Upper lobe of left lung (tissue), 6 donors: ENCODE measurements around the gene BLM. TPM values are rescaled to one million over a fixed set of nuclear protein-coding genes. Genes with fewer than 3 reads are reported as not detected.

Experiments used
- ATAC-seq, 2 donors: fragments of 200-7000 bp; cut with Tn5 transposase; one replicate each; pipeline ENCODE4 v1.9.1; 2022; ENCODE audit warnings: mild to moderate bottlenecking in 2 of 2, moderate library complexity in 2 of 2; ENCODE audit not compliant: low FRiP score in 2 of 2
- DNase-seq, 2 donors: peaks; one replicate each; pipeline ENCODE4 v3.0.0-alpha.2; 2019 to 2020
- H3K27ac ChIP-seq, 4 donors: fragments of 200-600 bp; sonication (generic); one replicate each; pipeline ENCODE4 v1.5.1; 2016 to 2019
- H3K27me3 ChIP-seq, 4 donors: fragments of 200-600 bp; sonication (generic); one replicate each; pipeline ENCODE4 v1.5.1; 2017 to 2019
- H3K36me3 ChIP-seq, 4 donors: fragments of 200-600 bp; sonication (generic); one replicate each; pipeline ENCODE4 v1.5.1; 2016 to 2019
- H3K4me1 ChIP-seq, 4 donors: fragments of 200-600 bp; sonication (generic); one replicate each; pipeline ENCODE4 v1.5.1; 2018 to 2019
- H3K4me3 ChIP-seq, 4 donors: fragments of 200-600 bp; sonication (generic); one replicate each; pipeline ENCODE4 v1.5.1; 2017 to 2019; ENCODE audit warnings: mild to moderate bottlenecking in 2 of 4, moderate library complexity in 1 of 4
- H3K9me3 ChIP-seq, 4 donors: fragments of 200-600 bp; sonication (generic); one replicate each; pipeline ENCODE4 v1.5.1; 2018 to 2019
- CTCF ChIP-seq, 6 experiments: fragments of 450-650 bp in 4 of 6; fragments of 200-600 bp in 2 of 6; sonication (generic) in 2 of 6; IDR thresholded peaks; one replicate each; pipeline ENCODE4 v1.5.1; 2016 to 2019; ENCODE audit warnings: antibody characterized with exemption in 6 of 6
- EP300 ChIP-seq, 4 donors: sonication (generic); formaldehyde crosslinking; IDR thresholded peaks; one replicate each; pipeline ENCODE4 v1.5.1; 2017; ENCODE audit warnings: antibody characterized with exemption in 4 of 4, control low read depth in 2 of 4
- POLR2A ChIP-seq, 4 donors: fragments of 450-650 bp; IDR thresholded peaks; one replicate each; pipeline ENCODE4 v1.5.1; 2016 to 2017; ENCODE audit warnings: antibody characterized with exemption in 4 of 4, mild to moderate bottlenecking in 2 of 4
- POLR2AphosphoS5 ChIP-seq, 2 donors: sonication (generic); formaldehyde crosslinking; IDR thresholded peaks; one replicate each; pipeline ENCODE4 v1.5.1; 2017; ENCODE audit warnings: antibody characterized with exemption in 2 of 2
- WGBS, 2 donors: methylation state at CpG; one replicate each; pipeline ENCODE4 v1.1.5; 2017 to 2018; 5-methylcytosine and 5-hydroxymethylcytosine counted together
- total RNA-seq, 6 donors: library from RNA; depleted of rRNA in 4 of 6; stranded (reverse); fragments of >200 nt in 4 of 6; gene quantifications; one replicate each; pipeline versions ENCODE4 v1.1.0 to v1.2.1, GENCODE V29; 2016 to 2021
- donor health status: DM: no; HTN: no; CAD: no; lungs with moderate emphysema.
- donor health status: DM: no; HTN: yes; CAD: no; lungs with severe emphysema.

BLM gene
- total RNA-seq, 6 donors from 2014 or later, result 0.76 to 31.4 (median 2.6) TPM

GRCh38 chr15:90790561-90790960 is 73.4 kb downstream of the BLM start:
- TF ChIP-seq CTCF (IDR thresholded peaks at IDR 0.05) (no peak), EP300 (IDR thresholded peaks at IDR 0.05) (no peak), POLR2A (IDR thresholded peaks at IDR 0.05) (no peak), POLR2AphosphoS5 (IDR thresholded peaks at IDR 0.05) (no peak)
- H3K27ac ChIP-seq, result no peak overlapping the region
- no peak overlapping the region for H3K4me3 ChIP-seq

GRCh38 chr15:90794538-90794937 is 77.4 kb downstream of the BLM start:
- no peak for ATAC-seq
- 93 to 95% methylated on average over 2 of the region's 2 CpGs for WGBS, 2 donors
- no peaks in the 10 kb centered on the region for H3K27me3 ChIP-seq

More at GRCh38 chr15:90790561-90790960, 73.4 kb downstream of the BLM start:
- no peaks in the 10 kb centered on the region for H3K9me3 ChIP-seq
- H3K27me3 ChIP-seq, result no peaks in the 10 kb centered on the region
- H3K36me3 ChIP-seq, result no peaks in the 10 kb centered on the region
- WGBS, 2 donors, result 80 to 94% methylated on average over 4 of the region's 4 CpGs
- DNase-seq (no peak), ATAC-seq (no peak)
- H3K4me1 ChIP-seq, result no peaks in the 10 kb centered on the region

GRCh38 chr15:90799639-90800170 is 82.6 kb downstream of the BLM start:
- ATAC-seq (no peak), DNase-seq (no peak)
- H3K36me3 ChIP-seq, result no peaks in the 10 kb centered on the region
- TF ChIP-seq POLR2A (IDR thresholded peaks at IDR 0.05), result no peak
- no peak for TF ChIP-seq POLR2AphosphoS5 (IDR thresholded peaks at IDR 0.05)
- no peak for TF ChIP-seq EP300 (IDR thresholded peaks at IDR 0.05)
- no peak for TF ChIP-seq CTCF (IDR thresholded peaks at IDR 0.05)
- 86 to 95% methylated on average over 1 of the region's 1 CpG for WGBS, 2 donors
- no peak overlapping the region for H3K4me3 ChIP-seq
- H3K9me3 ChIP-seq, result no peaks in the 10 kb centered on the region
- H3K4me1 ChIP-seq, result no peaks in the 10 kb centered on the region
- H3K27me3 ChIP-seq, result no peaks in the 10 kb centered on the region
- no peak overlapping the region for H3K27ac ChIP-seq

More at GRCh38 chr15:90794538-90794937, 77.4 kb downstream of the BLM start:
- Histone ChIP-seq H3K36me3 (no peaks in the 10 kb centered on the region), H3K4me1 (no peaks in the 10 kb centered on the region), H3K4me3 (no peak overlapping the region), H3K9me3 (no peaks in the 10 kb centered on the region), H3K27ac (no peak overlapping the region)
- TF ChIP-seq EP300 (IDR thresholded peaks at IDR 0.05) (no peak), POLR2A (IDR thresholded peaks at IDR 0.05) (no peak), POLR2AphosphoS5 (IDR thresholded peaks at IDR 0.05) (no peak), CTCF (IDR thresholded peaks at IDR 0.05) (no peak)
- no peak for DNase-seq

- 88 to 95% methylated on average over 8 of the region's 8 CpGs for WGBS, 2 donors
- H3K4me3 ChIP-seq, result no peak overlapping the region
These were observed 84.7 kb downstream of the BLM start for GRCh38 chr15:90801803-90802202.

More at GRCh38 chr15:90801803-90802202, 84.7 kb downstream of the BLM start:
- Histone ChIP-seq H3K36me3 (no peaks in the 10 kb centered on the region), H3K27ac (no peak overlapping the region), H3K4me1 (no peaks in the 10 kb centered on the region), H3K27me3 (no peaks in the 10 kb centered on the region), H3K9me3 (no peaks in the 10 kb centered on the region)
- no peak for ATAC-seq
- TF ChIP-seq EP300 (IDR thresholded peaks at IDR 0.05), result no peak
- no peak for TF ChIP-seq POLR2A (IDR thresholded peaks at IDR 0.05)
- TF ChIP-seq CTCF (IDR thresholded peaks at IDR 0.05), result no peak
- no peak for TF ChIP-seq POLR2AphosphoS5 (IDR thresholded peaks at IDR 0.05)
- no peak for DNase-seq
